ENCODE results near the gene MIEN1. TPM values are rescaled to one million over a fixed set of nuclear protein-coding genes. Genes with fewer than 3 reads are reported as not detected.
"Not testable (repeated sequence)": the region's sequence is repeated elsewhere in the genome, so short reads cannot be mapped to it uniquely, and the experiment has no call there.

The MIEN1 gene
- total RNA-seq, 2 experiments from 2014 or later, result 35.2 to 36.5 TPM

GRCh38 chr17:39717660-39718059 lies 12.7 kb downstream of the MIEN1 start:
- no peaks in the 10 kb centered on the region for H3K4me1 Mint-ChIP-seq (ENCODE audit: low read depth)
- H3K27me3 Mint-ChIP-seq (ENCODE audit: low read depth), result no peaks in the 10 kb centered on the region
- no peak overlapping the region for H3K4me3 Mint-ChIP-seq
- no peak overlapping the region for H3K27ac Mint-ChIP-seq
- DNase-seq, result no peak
- H3K9me3 Mint-ChIP-seq, result no peaks in the 10 kb centered on the region
- intact Hi-C loops (cut with micrococcal nuclease), result no loop called here
- CTCF ChIA-PET, result no interaction called here
- no peaks in the 10 kb centered on the region for H3K36me3 Mint-ChIP-seq (ENCODE audit: low read depth)

- Mint-ChIP-seq H3K4me1 (ENCODE audit: low read depth) (no peaks in the 10 kb centered on the region), H3K36me3 (ENCODE audit: low read depth) (no peaks in the 10 kb centered on the region), H3K9me3 (no peaks in the 10 kb centered on the region), H3K27me3 (ENCODE audit: low read depth) (no peaks in the 10 kb centered on the region), H3K27ac (no peak overlapping the region), H3K4me3 (no peak overlapping the region)
- no peak for DNase-seq
- intact Hi-C loops (cut with micrococcal nuclease), result no loop called here
- CTCF ChIA-PET, result interaction anchor here (2.1 kb wide), 1 partner anchor 13 kb away, joined by 6 read pairs; the partner anchor contains the start of gene MIEN1
These were observed 13.3 kb downstream of the MIEN1 start for GRCh38 chr17:39716879-39717536.

- Mint-ChIP-seq H3K4me3 (no peak overlapping the region), H3K27me3 (ENCODE audit: low read depth) (no peaks in the 10 kb centered on the region), H3K36me3 (ENCODE audit: low read depth) (no peaks in the 10 kb centered on the region), H3K9me3 (no peaks in the 10 kb centered on the region), H3K27ac (no peak overlapping the region), H3K4me1 (ENCODE audit: low read depth) (no peaks in the 10 kb centered on the region)
- CTCF ChIA-PET, result interaction anchor here (2.1 kb wide), 1 partner anchor 14 kb away, joined by 6 read pairs; the partner anchor contains the start of gene MIEN1
- DNase-seq, result no peak
- intact Hi-C loops (cut with micrococcal nuclease), result no loop called here
These were observed 14.1 kb downstream of the MIEN1 start for GRCh38 chr17:39716073-39716818.

GRCh38 chr17:39715375-39716072 lies 14.8 kb downstream of the MIEN1 start:
- CTCF ChIA-PET, result interaction anchor here (0.7 to 2.1 kb wide), 3 partner anchors 14 to 44 kb away, joined by 3 to 6 read pairs (median 3); partner anchors contain the start of gene MIEN1
- H3K36me3 Mint-ChIP-seq (ENCODE audit: low read depth), result no peaks in the 10 kb centered on the region
- no peaks in the 10 kb centered on the region for H3K9me3 Mint-ChIP-seq
- no peaks in the 10 kb centered on the region for H3K27me3 Mint-ChIP-seq (ENCODE audit: low read depth)
- no peak overlapping the region for H3K27ac Mint-ChIP-seq
- no peak overlapping the region for H3K4me3 Mint-ChIP-seq
- DNase-seq, result no peak
- no peaks in the 10 kb centered on the region for H3K4me1 Mint-ChIP-seq (ENCODE audit: low read depth)
- intact Hi-C loops (cut with micrococcal nuclease), result no loop called here

- H3K4me3 Mint-ChIP-seq, result no peak overlapping the region
- no peak for DNase-seq
- H3K4me1 Mint-ChIP-seq (ENCODE audit: low read depth), result no peaks in the 10 kb centered on the region
- CTCF ChIA-PET, result no interaction called here
- no peaks in the 10 kb centered on the region for H3K9me3 Mint-ChIP-seq
- H3K27ac Mint-ChIP-seq, result no peak overlapping the region
- intact Hi-C loops (cut with micrococcal nuclease), result no loop called here
- no peaks in the 10 kb centered on the region for H3K27me3 Mint-ChIP-seq (ENCODE audit: low read depth)
- no peaks in the 10 kb centered on the region for H3K36me3 Mint-ChIP-seq (ENCODE audit: low read depth)
These were observed 16.1 kb downstream of the MIEN1 start for GRCh38 chr17:39714234-39714633.

- Mint-ChIP-seq H3K27me3 (ENCODE audit: low read depth) (no peaks in the 10 kb centered on the region), H3K9me3 (no peaks in the 10 kb centered on the region), H3K4me1 (ENCODE audit: low read depth) (peaks cover 8% of the 10 kb centered on the region), H3K36me3 (ENCODE audit: low read depth) (no peaks in the 10 kb centered on the region), H3K4me3 (no peak overlapping the region), H3K27ac (no peak overlapping the region)
- DNase-seq, result no peak
- intact Hi-C loops (cut with micrococcal nuclease), result no loop called here
- CTCF ChIA-PET, result no interaction called here
These were observed 18.5 kb downstream of the MIEN1 start for GRCh38 chr17:39711851-39712250.

GRCh38 chr17:39711071-39711470 lies 19.3 kb downstream of the MIEN1 start:
- H3K4me3 Mint-ChIP-seq; H3K9me3 Mint-ChIP-seq; DNase-seq; H3K27me3 Mint-ChIP-seq (ENCODE audit: low read depth); H3K27ac Mint-ChIP-seq; intact Hi-C loops (cut with micrococcal nuclease); H3K36me3 Mint-ChIP-seq (ENCODE audit: low read depth): not testable (repeated sequence)
- CTCF ChIA-PET, result interaction anchor here (0.6 to 1.1 kb wide), 3 partner anchors 77 to 333 kb away, joined by 3 to 7 read pairs (median 3); no protein-coding TSS in a partner anchor
- peaks cover 10% of the 10 kb centered on the region for H3K4me1 Mint-ChIP-seq (ENCODE audit: low read depth)

- CTCF ChIA-PET, result interaction anchor here (0.6 to 1.1 kb wide), 4 partner anchors 42 to 332 kb away, joined by 3 to 7 read pairs (median 3); partner anchors contain the start of gene PNMT
- no peak for DNase-seq
- intact Hi-C loops (cut with micrococcal nuclease), result no loop called here
- no peaks in the 10 kb centered on the region for H3K27me3 Mint-ChIP-seq (ENCODE audit: low read depth)
- no peak overlapping the region for H3K4me3 Mint-ChIP-seq
- H3K27ac Mint-ChIP-seq, result no peak overlapping the region
- peaks cover 10% of the 10 kb centered on the region for H3K4me1 Mint-ChIP-seq (ENCODE audit: low read depth)
- no peaks in the 10 kb centered on the region for H3K9me3 Mint-ChIP-seq
- H3K36me3 Mint-ChIP-seq (ENCODE audit: low read depth), result no peaks in the 10 kb centered on the region
These were observed 20.1 kb downstream of the MIEN1 start for GRCh38 chr17:39709998-39710964.

GRCh38 chr17:39709319-39709997 lies 20.9 kb downstream of the MIEN1 start:
- H3K27me3 Mint-ChIP-seq (ENCODE audit: low read depth), result no peaks in the 10 kb centered on the region
- CTCF ChIA-PET, result interaction anchor here (1.1 kb wide), 3 partner anchors 20 to 88 kb away, joined by 3 to 6 read pairs (median 4); no protein-coding TSS in a partner anchor
- H3K36me3 Mint-ChIP-seq (ENCODE audit: low read depth), result no peaks in the 10 kb centered on the region
- no peak for DNase-seq
- intact Hi-C loops (cut with micrococcal nuclease), result no loop called here
- H3K27ac Mint-ChIP-seq, result no peak overlapping the region
- no peak overlapping the region for H3K4me3 Mint-ChIP-seq
- H3K4me1 Mint-ChIP-seq (ENCODE audit: low read depth), result peaks cover 10% of the 10 kb centered on the region
- no peaks in the 10 kb centered on the region for H3K9me3 Mint-ChIP-seq

GRCh38 chr17:39706921-39707337 lies 23.4 kb downstream of the MIEN1 start:
- CTCF ChIA-PET, result no interaction called here
- DNase-seq, result no peak
- no peaks in the 10 kb centered on the region for H3K36me3 Mint-ChIP-seq (ENCODE audit: low read depth)
- intact Hi-C loops (cut with micrococcal nuclease), result no loop called here
- H3K27ac Mint-ChIP-seq, result no peak overlapping the region
- H3K27me3 Mint-ChIP-seq (ENCODE audit: low read depth), result no peaks in the 10 kb centered on the region
- no peaks in the 10 kb centered on the region for H3K9me3 Mint-ChIP-seq
- H3K4me1 Mint-ChIP-seq (ENCODE audit: low read depth), result peaks cover 10% of the 10 kb centered on the region
- H3K4me3 Mint-ChIP-seq, result no peak overlapping the region

- DNase-seq, result no peak
- intact Hi-C loops (cut with micrococcal nuclease), result no loop called here
- H3K9me3 Mint-ChIP-seq, result no peaks in the 10 kb centered on the region
- H3K27me3 Mint-ChIP-seq (ENCODE audit: low read depth), result peaks cover 4% of the 10 kb centered on the region
- peaks cover 10% of the 10 kb centered on the region for H3K4me1 Mint-ChIP-seq (ENCODE audit: low read depth)
- no peak overlapping the region for H3K27ac Mint-ChIP-seq
- no peaks in the 10 kb centered on the region for H3K36me3 Mint-ChIP-seq (ENCODE audit: low read depth)
- H3K4me3 Mint-ChIP-seq, result no peak overlapping the region
- CTCF ChIA-PET, result no interaction called here
These were observed 23.9 kb downstream of the MIEN1 start for GRCh38 chr17:39706383-39706782.

All from activated naive CD4-positive, alpha-beta T cell treated with anti-CD3 and anti-CD28 coated beads for 36 hours (primary cell).